Measurements from ENCODE around the gene FRMD4A.

- no peak for TF ChIP-seq TCF12 (IDR thresholded peaks at IDR 0.05; ENCODE audit: low read depth)
- TF ChIP-seq TEAD4 (IDR thresholded peaks at IDR 0.05): no peak
- TF ChIP-seq FOXM1 (IDR thresholded peaks at IDR 0.05; ENCODE audit: borderline replicate concordance, low read depth): no peak
- no peak for TF ChIP-seq TAF1 (IDR thresholded peaks at IDR 0.05; ENCODE audit: low read depth)
- no peak for TF ChIP-seq ZBTB7A (IDR thresholded peaks at IDR 0.05; ENCODE audit: low read depth)
- no peak for TF ChIP-seq RAD21 (IDR thresholded peaks at IDR 0.05; ENCODE audit: low read depth)
- TF ChIP-seq REST (IDR thresholded peaks at IDR 0.05; ENCODE audit: low read depth): no peak
- TF ChIP-seq EP300 (IDR thresholded peaks at IDR 0.05; ENCODE audit: borderline replicate concordance): no peak
These were observed 18.7 kb downstream of the FRMD4A start for GRCh38 chr10:14312014-14312413.

Measured in Ishikawa (cell line).